Activated B cell treated with CpG ODN at 0.5 μM for 24 hours (primary cell): ENCODE data around the gene DHX36. TPM values are rescaled to one million over a fixed set of nuclear protein-coding genes. Genes with fewer than 3 reads are reported as not detected.

Experiments used
- ATAC-seq: fragments of 200-7000 bp; cut with Tn5 transposase; one replicate; pipeline ENCODE4 v1.10.0; 2021; ENCODE audit warnings: low read depth, mild to moderate bottlenecking, moderate library complexity
- CTCF ChIA-PET: fragments of 350-600 bp; sonication (Branson Sonifier 250); formaldehyde crosslinking; loops from one replicate; lab custom pipeline; 2021; ENCODE audit warnings: antibody characterized with exemption; lab: Charles Lee
- POLR2A ChIA-PET: fragments of 350-600 bp; sonication (Branson Sonifier 250); formaldehyde crosslinking; loops from one replicate; lab custom pipeline; 2021; ENCODE audit warnings: antibody characterized with exemption; lab: Charles Lee
- DNase-seq: peaks from one replicate; pipeline ENCODE4 v3.0.0; 2022
- H3K27ac Mint-ChIP-seq: one replicate; pipeline ENCODE4 v1.8.0; 2020; ENCODE audit warnings: mixed read lengths
- H3K27me3 Mint-ChIP-seq: one replicate; pipeline ENCODE4 v1.8.0; 2021; ENCODE audit warnings: mixed read lengths
- H3K36me3 Mint-ChIP-seq: one replicate; pipeline ENCODE4 v1.8.0; 2021; ENCODE audit warnings: low read depth, mixed read lengths
- H3K4me1 Mint-ChIP-seq: one replicate; pipeline ENCODE4 v1.8.0; 2021; ENCODE audit warnings: mixed read lengths
- H3K4me3 Mint-ChIP-seq: one replicate; pipeline ENCODE4 v1.8.0; 2020; ENCODE audit warnings: mild to moderate bottlenecking, mixed read lengths
- H3K9me3 Mint-ChIP-seq: one replicate; pipeline ENCODE4 v1.8.0; 2020; ENCODE audit warnings: mixed read lengths
- intact Hi-C: fragments of 100-400 bp; cut with micrococcal nuclease; formaldehyde crosslinking; loops from one replicate; pipeline ENCODE4 v1.15.1; 2024
- total RNA-seq: library from RNA; stranded (reverse); gene quantifications from 2 replicates; pipeline ENCODE4 v1.2.3, GENCODE V29; 2022
- TF ChIP-seq, protein P1 (sequence below): fragments of 200-600 bp; IDR thresholded peaks from one replicate; pipeline ENCODE4 v1.8.0; 2022; ENCODE audit warnings: antibody characterized with exemption, mild to moderate bottlenecking

DHX36 gene
- total RNA-seq, 1 donor from 2014 or later: 110 TPM

DNA sequence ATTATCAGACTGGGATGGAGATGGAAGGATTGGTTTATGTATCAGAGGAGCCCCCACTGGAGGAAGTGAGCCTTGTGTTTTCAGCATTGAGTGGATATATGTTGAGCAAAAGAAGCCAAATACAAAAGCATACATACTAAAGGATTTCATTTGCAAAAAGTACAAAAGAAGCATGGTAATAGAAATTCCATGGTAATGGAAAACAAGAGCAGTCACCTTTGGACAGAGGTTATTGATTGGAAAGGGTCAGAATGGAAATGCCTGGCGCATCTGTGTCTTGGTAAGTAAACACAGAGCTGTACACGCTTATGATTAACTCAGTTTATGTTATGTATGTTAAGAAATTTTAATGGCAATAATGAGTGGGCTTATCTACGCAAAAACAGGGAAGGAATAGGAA, 72.7 kb downstream of the DHX36 start:
- ChIA-PET CTCF (interaction anchor here (1.2 to 2.0 kb wide), 2 partner anchors 12 to 1208 kb away, joined by 5 to 8 read pairs; no protein-coding TSS in a partner anchor), POLR2A (no interaction called here)
- TF ChIP-seq, protein P1, sequence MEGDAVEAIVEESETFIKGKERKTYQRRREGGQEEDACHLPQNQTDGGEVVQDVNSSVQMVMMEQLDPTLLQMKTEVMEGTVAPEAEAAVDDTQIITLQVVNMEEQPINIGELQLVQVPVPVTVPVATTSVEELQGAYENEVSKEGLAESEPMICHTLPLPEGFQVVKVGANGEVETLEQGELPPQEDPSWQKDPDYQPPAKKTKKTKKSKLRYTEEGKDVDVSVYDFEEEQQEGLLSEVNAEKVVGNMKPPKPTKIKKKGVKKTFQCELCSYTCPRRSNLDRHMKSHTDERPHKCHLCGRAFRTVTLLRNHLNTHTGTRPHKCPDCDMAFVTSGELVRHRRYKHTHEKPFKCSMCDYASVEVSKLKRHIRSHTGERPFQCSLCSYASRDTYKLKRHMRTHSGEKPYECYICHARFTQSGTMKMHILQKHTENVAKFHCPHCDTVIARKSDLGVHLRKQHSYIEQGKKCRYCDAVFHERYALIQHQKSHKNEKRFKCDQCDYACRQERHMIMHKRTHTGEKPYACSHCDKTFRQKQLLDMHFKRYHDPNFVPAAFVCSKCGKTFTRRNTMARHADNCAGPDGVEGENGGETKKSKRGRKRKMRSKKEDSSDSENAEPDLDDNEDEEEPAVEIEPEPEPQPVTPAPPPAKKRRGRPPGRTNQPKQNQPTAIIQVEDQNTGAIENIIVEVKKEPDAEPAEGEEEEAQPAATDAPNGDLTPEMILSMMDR: no peak
- H3K36me3 Mint-ChIP-seq: peaks cover 63% of the 10 kb centered on the region
- no peak overlapping the region for H3K4me3 Mint-ChIP-seq
- intact Hi-C loops: no loop called here
- H3K9me3 Mint-ChIP-seq: no peaks in the 10 kb centered on the region
- H3K27me3 Mint-ChIP-seq: no peaks in the 10 kb centered on the region
- no peak overlapping the region for H3K27ac Mint-ChIP-seq
- DNase-seq (no peak), ATAC-seq (no peak)
- H3K4me1 Mint-ChIP-seq: peaks cover 3% of the 10 kb centered on the region

DNA sequence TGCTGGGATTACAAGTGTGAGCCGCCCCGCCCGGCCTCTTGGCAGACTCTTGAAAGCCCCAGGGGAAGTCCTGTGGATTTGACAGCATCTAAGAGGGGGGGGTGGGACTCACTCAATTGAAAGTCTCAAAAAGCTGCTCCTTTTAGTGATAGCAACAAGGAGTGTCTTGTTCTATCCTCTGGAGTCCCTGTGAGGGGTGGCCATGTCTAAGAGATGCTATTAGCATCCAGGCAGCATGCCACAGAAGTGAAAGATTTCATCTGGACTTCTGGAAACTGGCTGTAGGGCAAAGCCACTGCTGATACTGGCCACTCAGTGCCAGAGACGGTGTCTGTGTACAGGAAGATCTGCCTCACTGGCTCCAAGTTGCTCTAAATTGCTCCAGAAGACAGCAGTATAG, 74.0 kb downstream of the DHX36 start:
- Mint-ChIP-seq H3K4me3 (no peak overlapping the region), H3K27ac (no peak overlapping the region), H3K9me3 (no peaks in the 10 kb centered on the region), H3K4me1 (peaks cover 3% of the 10 kb centered on the region), H3K36me3 (peaks cover 53% of the 10 kb centered on the region), H3K27me3 (no peaks in the 10 kb centered on the region)
- intact Hi-C loops: no loop called here
- POLR2A ChIA-PET: no interaction called here
- ATAC-seq: no peak
- TF ChIP-seq, protein P1: no peak
- DNase-seq: no peak
- CTCF ChIA-PET: no interaction called here

DNA sequence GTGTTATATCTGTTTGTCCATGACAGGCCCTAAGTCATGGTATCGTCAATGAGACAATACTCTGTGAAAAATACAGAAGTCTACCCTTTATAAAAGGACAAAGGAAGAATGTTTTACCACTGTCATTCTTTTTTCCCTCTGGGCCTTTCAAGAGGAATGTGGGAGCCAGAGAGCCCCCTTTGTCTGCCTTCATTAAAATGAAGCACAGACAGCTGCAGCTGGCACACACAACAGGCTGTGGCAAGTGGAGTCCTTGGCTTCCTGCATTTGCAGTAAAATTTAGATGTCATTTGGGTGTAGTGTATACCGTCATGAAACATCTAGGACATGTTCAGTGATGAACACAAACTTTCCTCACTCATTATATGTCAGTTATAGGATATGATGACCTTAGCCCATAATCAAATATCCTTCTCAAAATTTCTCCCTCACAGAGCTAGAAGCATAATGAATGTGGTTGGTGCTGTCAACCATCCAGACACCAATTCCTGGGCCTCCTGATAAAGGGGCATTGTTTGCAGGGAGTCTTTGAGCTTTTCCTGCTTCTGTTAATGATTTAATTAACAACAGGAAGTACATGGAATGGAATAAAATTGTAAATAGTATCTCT, 76.4 kb downstream of the DHX36 start:
- TF ChIP-seq, protein P1: no peak
- POLR2A ChIA-PET: interaction anchor here (0.6 kb wide), 1 partner anchor 22 kb away, joined by 3 read pairs; no protein-coding TSS in a partner anchor
- H3K36me3 Mint-ChIP-seq: peaks cover 37% of the 10 kb centered on the region
- H3K9me3 Mint-ChIP-seq: no peaks in the 10 kb centered on the region
- no peak for ATAC-seq
- intact Hi-C loops: no loop called here
- H3K27ac Mint-ChIP-seq: no peak overlapping the region
- CTCF ChIA-PET: no interaction called here
- no peak for DNase-seq
- no peaks in the 10 kb centered on the region for H3K27me3 Mint-ChIP-seq
- no peak overlapping the region for H3K4me3 Mint-ChIP-seq
- H3K4me1 Mint-ChIP-seq: peaks cover under 1% of the 10 kb centered on the region

DNA sequence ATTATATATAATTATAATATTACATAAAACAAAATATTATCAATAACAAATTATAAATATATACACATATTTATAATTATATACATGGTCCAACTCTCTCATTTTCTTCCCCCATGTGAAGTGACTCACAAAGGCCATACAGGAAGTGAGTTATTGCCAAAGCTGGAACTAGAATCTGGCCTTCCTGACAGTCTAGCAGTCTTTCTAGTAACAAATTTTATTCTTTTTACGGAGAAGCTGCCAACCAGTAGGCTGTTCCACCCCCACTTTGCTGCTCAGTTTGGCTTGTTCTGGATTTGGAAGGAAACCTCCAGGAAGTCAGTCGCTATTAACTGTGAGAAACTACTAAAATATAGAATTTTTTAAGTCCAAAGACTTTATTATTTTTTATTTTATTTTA, 79.6 kb downstream of the DHX36 start:
- Mint-ChIP-seq H3K4me1 (no peaks in the 10 kb centered on the region), H3K4me3 (no peak overlapping the region), H3K36me3 (peaks cover 15% of the 10 kb centered on the region), H3K9me3 (no peaks in the 10 kb centered on the region), H3K27ac (no peak overlapping the region), H3K27me3 (no peaks in the 10 kb centered on the region)
- ChIA-PET CTCF (no interaction called here), POLR2A (no interaction called here)
- intact Hi-C loops: no loop called here
- TF ChIP-seq, protein P1: no peak
- DNase-seq (no peak), ATAC-seq (no peak)

DNA sequence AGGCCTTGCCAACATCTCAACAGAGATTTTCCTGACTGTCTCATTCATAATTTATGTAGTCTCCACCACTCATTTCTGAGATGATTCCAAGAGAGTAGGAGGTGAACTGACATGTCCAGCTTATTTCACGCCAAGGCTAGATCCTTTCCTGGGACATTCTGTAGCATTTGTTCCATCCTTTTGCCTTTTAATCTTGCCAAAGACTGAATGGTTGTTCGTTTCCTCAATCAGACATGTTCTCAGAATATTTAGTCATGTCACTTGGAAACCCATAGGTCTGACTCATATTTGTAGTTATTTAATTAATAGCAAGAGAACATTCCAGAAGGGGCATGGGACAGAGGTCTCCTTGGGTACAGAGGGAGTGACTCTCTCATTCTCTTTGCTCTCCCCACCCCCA, 80.9 kb downstream of the DHX36 start:
- ATAC-seq (no peak), DNase-seq (no peak)
- Mint-ChIP-seq H3K4me1 (no peaks in the 10 kb centered on the region), H3K9me3 (no peaks in the 10 kb centered on the region), H3K27ac (no peak overlapping the region), H3K27me3 (no peaks in the 10 kb centered on the region), H3K4me3 (no peak overlapping the region), H3K36me3 (peaks cover 6% of the 10 kb centered on the region)
- ChIA-PET POLR2A (no interaction called here), CTCF (interaction anchor here (0.6 kb wide), 1 partner anchor 98 kb away, joined by 3 read pairs; no protein-coding TSS in a partner anchor)
- intact Hi-C loops: no loop called here
- TF ChIP-seq, protein P1: no peak
